ENCODE results near the gene PTPA.
"Not testable (repeated sequence)": the region's sequence is repeated elsewhere in the genome, so short reads cannot be mapped to it uniquely, and the experiment has no call there.

PTPA gene

GRCh38 chr9:129160712-129161533, 49.7 kb downstream of the PTPA start:
- no peak for DNase-seq (ENCODE audit: low read depth)

GRCh38 chr9:129161534-129161837, 50.3 kb downstream of the PTPA start:
- DNase-seq (ENCODE audit: low read depth), result no peak

GRCh38 chr9:129162497-129163197, 51.4 kb downstream of the PTPA start:
- no peak for DNase-seq (ENCODE audit: low read depth)

GRCh38 chr9:129163198-129163670, 52.0 kb downstream of the PTPA start:
- not testable (repeated sequence) for DNase-seq (ENCODE audit: low read depth)

- DNase-seq (ENCODE audit: low read depth), result no peak
Observed at GRCh38 chr9:129163753-129164152, 52.5 kb downstream of the PTPA start.

GRCh38 chr9:129164246-129164930, 53.2 kb downstream of the PTPA start:
- no peak for DNase-seq (ENCODE audit: low read depth)

- DNase-seq (ENCODE audit: low read depth), result no peak
Observed at GRCh38 chr9:129165198-129165597, 54.0 kb downstream of the PTPA start.

- DNase-seq (ENCODE audit: low read depth), result no peak
Observed at GRCh38 chr9:129166623-129167557, 55.7 kb downstream of the PTPA start.

GRCh38 chr9:129170229-129170628, 59.0 kb downstream of the PTPA start:
- DNase-seq (ENCODE audit: low read depth), result no peak

- no peak for DNase-seq (ENCODE audit: low read depth)
Observed at GRCh38 chr9:129171993-129172751, 61.0 kb downstream of the PTPA start.

GRCh38 chr9:129172816-129173215, 61.6 kb downstream of the PTPA start:
- no peak for DNase-seq (ENCODE audit: low read depth)

GRCh38 chr9:129173296-129174101, 62.3 kb downstream of the PTPA start:
- DNase-seq (ENCODE audit: low read depth), result no peak

GRCh38 chr9:129174102-129174723, 63.0 kb downstream of the PTPA start:
- peak; percentile 70 for DNase-seq (ENCODE audit: low read depth)

- no peak for DNase-seq (ENCODE audit: low read depth)
Observed at GRCh38 chr9:129174724-129175514, 63.7 kb downstream of the PTPA start.

GRCh38 chr9:129175515-129175824, 64.3 kb downstream of the PTPA start:
- no peak for DNase-seq (ENCODE audit: low read depth)

GRCh38 chr9:129175825-129176633, 64.8 kb downstream of the PTPA start:
- DNase-seq (ENCODE audit: low read depth), result no peak

GRCh38 chr9:129176701-129177442, 65.7 kb downstream of the PTPA start:
- no peak for DNase-seq (ENCODE audit: low read depth)

- no peak for DNase-seq (ENCODE audit: low read depth)
Observed at GRCh38 chr9:129177443-129177790, 66.2 kb downstream of the PTPA start.

Data from stimulated activated CD8-positive, alpha-beta memory T cell treated with anti-CD3 and anti-CD28 coated beads, Interleukin-15, amount 100 ng/mL, for 1 hour (primary cell).